Right lobe of liver (tissue), 4 donors: ENCODE results near the gene DLG2.

ENCODE experiments used
- POLR2A ChIP-seq: fragments of 450-650 bp; IDR thresholded peaks from one replicate; pipeline ENCODE4 v1.6.1; 2017; ENCODE audit warnings: antibody characterized with exemption, mild to moderate bottlenecking
- TF ChIP-seq, protein P1 (sequence below), 4 donors: fragments of 200-600 bp in 3 of 4; fragments of 450-650 bp in 1 of 4; IDR thresholded peaks; one replicate each; pipeline versions ENCODE4 v1.5.1 to v1.8.0; 2016 to 2022; ENCODE audit warnings: antibody characterized with exemption in 4 of 4, mild to moderate bottlenecking in 2 of 4
- donor health status: DM: no; HTN: no; CAD: no.
- donor health status: DM: no; HTN: no; CAD: no.
- donor health status: DM: no; HTN: yes; CAD: no.

DNA sequence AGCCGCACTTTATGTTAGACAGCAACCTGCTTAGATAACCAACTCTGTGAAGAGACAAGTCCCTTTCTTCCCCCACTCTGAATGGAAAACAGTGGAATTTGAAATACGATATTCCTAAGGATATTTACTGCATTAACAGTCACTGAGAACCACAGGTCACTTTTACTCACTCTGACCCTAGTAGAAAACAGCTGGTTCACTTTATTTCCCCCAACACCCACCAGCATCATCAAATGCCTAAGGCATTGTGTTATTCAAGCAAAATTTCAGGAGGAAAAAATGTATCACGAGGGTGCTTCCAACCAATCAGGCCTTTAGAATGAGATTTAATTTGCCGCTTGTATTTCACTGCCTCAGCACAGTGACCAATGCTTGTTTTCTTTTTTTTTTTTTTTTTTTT is 1206.9 kb downstream of the DLG2 start:
- TF ChIP-seq, protein P1, sequence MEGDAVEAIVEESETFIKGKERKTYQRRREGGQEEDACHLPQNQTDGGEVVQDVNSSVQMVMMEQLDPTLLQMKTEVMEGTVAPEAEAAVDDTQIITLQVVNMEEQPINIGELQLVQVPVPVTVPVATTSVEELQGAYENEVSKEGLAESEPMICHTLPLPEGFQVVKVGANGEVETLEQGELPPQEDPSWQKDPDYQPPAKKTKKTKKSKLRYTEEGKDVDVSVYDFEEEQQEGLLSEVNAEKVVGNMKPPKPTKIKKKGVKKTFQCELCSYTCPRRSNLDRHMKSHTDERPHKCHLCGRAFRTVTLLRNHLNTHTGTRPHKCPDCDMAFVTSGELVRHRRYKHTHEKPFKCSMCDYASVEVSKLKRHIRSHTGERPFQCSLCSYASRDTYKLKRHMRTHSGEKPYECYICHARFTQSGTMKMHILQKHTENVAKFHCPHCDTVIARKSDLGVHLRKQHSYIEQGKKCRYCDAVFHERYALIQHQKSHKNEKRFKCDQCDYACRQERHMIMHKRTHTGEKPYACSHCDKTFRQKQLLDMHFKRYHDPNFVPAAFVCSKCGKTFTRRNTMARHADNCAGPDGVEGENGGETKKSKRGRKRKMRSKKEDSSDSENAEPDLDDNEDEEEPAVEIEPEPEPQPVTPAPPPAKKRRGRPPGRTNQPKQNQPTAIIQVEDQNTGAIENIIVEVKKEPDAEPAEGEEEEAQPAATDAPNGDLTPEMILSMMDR (IDR thresholded peaks at IDR 0.05): no peak
- TF ChIP-seq POLR2A: no peak
